ENCODE measurements around the gene RIOX2. TPM values are rescaled to one million over a fixed set of nuclear protein-coding genes. Genes with fewer than 3 reads are reported as not detected.

Gene RIOX2
- total RNA-seq, 1 donor from 2014 or later: 20.2 TPM

- Mint-ChIP-seq H3K27ac (ENCODE audit: unreplicated experiment) (no peak overlapping the region), H3K4me1 (ENCODE audit: low read depth, unreplicated experiment) (no peaks in the 10 kb centered on the region), H3K4me3 (ENCODE audit: unreplicated experiment) (no peak overlapping the region), H3K27me3 (ENCODE audit: low read depth, unreplicated experiment) (no peaks in the 10 kb centered on the region), H3K36me3 (ENCODE audit: low read depth, unreplicated experiment) (no peaks in the 10 kb centered on the region), H3K9me3 (ENCODE audit: unreplicated experiment) (peaks cover 2% of the 10 kb centered on the region)
- TF ChIP-seq CTCF (IDR thresholded peaks at IDR 0.05; ENCODE audit: insufficient read depth, low read depth, low read length) (no peak), EZH2 (IDR thresholded peaks at IDR 0.05; ENCODE audit: insufficient read depth, low read length) (no peak)
- Histone ChIP-seq H3K4me2 (ENCODE audit: low read length) (no peak overlapping the region), H3K27me3 (ENCODE audit: insufficient read depth, low read length) (no peaks in the 10 kb centered on the region), H3K27ac (ENCODE audit: low read depth, low read length) (no peak overlapping the region), H3K9me3 (ENCODE audit: insufficient read depth, low read depth, low read length) (no peaks in the 10 kb centered on the region), H3K36me3 (ENCODE audit: insufficient read depth, low read length) (no peaks in the 10 kb centered on the region), H3K79me2 (ENCODE audit: insufficient read depth, low read length) (no peaks in the 10 kb centered on the region), H3K4me1 (ENCODE audit: insufficient read depth, low read length) (no peaks in the 10 kb centered on the region), H3K9ac (ENCODE audit: low read length) (no peak overlapping the region), H3K4me3 (ENCODE audit: insufficient read depth, low read depth, low read length) (no peak overlapping the region), H2AFZ (ENCODE audit: low read depth, low read length) (no peak overlapping the region), H4K20me1 (ENCODE audit: insufficient read depth, low read length) (no peaks in the 10 kb centered on the region)
- FAIRE-seq (no peak), DNase-seq (ENCODE audit: low read depth) (no peak)
These were observed 19.1 kb upstream of the RIOX2 start for GRCh38 chr3:97991293-97991682.

GRCh38 chr3:97990624-97991292, 18.5 kb upstream of the RIOX2 start:
- Histone ChIP-seq H3K79me2 (ENCODE audit: insufficient read depth, low read length) (no peaks in the 10 kb centered on the region), H4K20me1 (ENCODE audit: insufficient read depth, low read length) (no peaks in the 10 kb centered on the region), H3K9me3 (ENCODE audit: insufficient read depth, low read depth, low read length) (no peaks in the 10 kb centered on the region), H3K9ac (ENCODE audit: low read length) (no peak overlapping the region), H3K36me3 (ENCODE audit: insufficient read depth, low read length) (no peaks in the 10 kb centered on the region), H2AFZ (ENCODE audit: low read depth, low read length) (no peak overlapping the region), H3K4me2 (ENCODE audit: low read length) (no peak overlapping the region), H3K27me3 (ENCODE audit: insufficient read depth, low read length) (no peaks in the 10 kb centered on the region), H3K4me3 (ENCODE audit: insufficient read depth, low read depth, low read length) (no peak overlapping the region), H3K27ac (ENCODE audit: low read depth, low read length) (no peak overlapping the region), H3K4me1 (ENCODE audit: insufficient read depth, low read length) (no peaks in the 10 kb centered on the region)
- no peaks in the 10 kb centered on the region for H3K27me3 Mint-ChIP-seq (ENCODE audit: low read depth, unreplicated experiment)
- H3K9me3 Mint-ChIP-seq (ENCODE audit: unreplicated experiment): peaks cover 2% of the 10 kb centered on the region
- FAIRE-seq: no peak
- DNase-seq (ENCODE audit: low read depth): no peak
- TF ChIP-seq CTCF (IDR thresholded peaks at IDR 0.05; ENCODE audit: insufficient read depth, low read depth, low read length): no peak
- TF ChIP-seq EZH2 (IDR thresholded peaks at IDR 0.05; ENCODE audit: insufficient read depth, low read length): no peak
- no peaks in the 10 kb centered on the region for H3K36me3 Mint-ChIP-seq (ENCODE audit: low read depth, unreplicated experiment)
- no peaks in the 10 kb centered on the region for H3K4me1 Mint-ChIP-seq (ENCODE audit: low read depth, unreplicated experiment)
- no peak overlapping the region for H3K4me3 Mint-ChIP-seq (ENCODE audit: unreplicated experiment)
- no peak overlapping the region for H3K27ac Mint-ChIP-seq (ENCODE audit: unreplicated experiment)

GRCh38 chr3:97988784-97989568, 16.7 kb upstream of the RIOX2 start:
- no peaks in the 10 kb centered on the region for H4K20me1 ChIP-seq (ENCODE audit: insufficient read depth, low read length)
- Mint-ChIP-seq H3K36me3 (ENCODE audit: low read depth, unreplicated experiment) (no peaks in the 10 kb centered on the region), H3K27me3 (ENCODE audit: low read depth, unreplicated experiment) (no peaks in the 10 kb centered on the region), H3K27ac (ENCODE audit: unreplicated experiment) (no peak overlapping the region), H3K4me1 (ENCODE audit: low read depth, unreplicated experiment) (no peaks in the 10 kb centered on the region), H3K4me3 (ENCODE audit: unreplicated experiment) (no peak overlapping the region), H3K9me3 (ENCODE audit: unreplicated experiment) (peaks cover 2% of the 10 kb centered on the region)
- TF ChIP-seq CTCF (IDR thresholded peaks at IDR 0.05; ENCODE audit: insufficient read depth, low read depth, low read length) (no peak), EZH2 (IDR thresholded peaks at IDR 0.05; ENCODE audit: insufficient read depth, low read length) (no peak)
- FAIRE-seq: no peak
- H3K27ac ChIP-seq (ENCODE audit: low read depth, low read length): no peak overlapping the region
- H3K36me3 ChIP-seq (ENCODE audit: insufficient read depth, low read length): no peaks in the 10 kb centered on the region
- H3K9me3 ChIP-seq (ENCODE audit: insufficient read depth, low read depth, low read length): no peaks in the 10 kb centered on the region
- H3K27me3 ChIP-seq (ENCODE audit: insufficient read depth, low read length): no peaks in the 10 kb centered on the region
- H3K4me2 ChIP-seq (ENCODE audit: low read length): no peak overlapping the region
- H3K4me3 ChIP-seq (ENCODE audit: insufficient read depth, low read depth, low read length): no peak overlapping the region
- no peaks in the 10 kb centered on the region for H3K4me1 ChIP-seq (ENCODE audit: insufficient read depth, low read length)
- H2AFZ ChIP-seq (ENCODE audit: low read depth, low read length): no peak overlapping the region
- no peaks in the 10 kb centered on the region for H3K79me2 ChIP-seq (ENCODE audit: insufficient read depth, low read length)
- H3K9ac ChIP-seq (ENCODE audit: low read length): no peak overlapping the region
- DNase-seq (ENCODE audit: low read depth): no peak
